Tibial nerve (tissue), 4 donors: ENCODE measurements around the gene CTSS. TPM values are rescaled to one million over a fixed set of nuclear protein-coding genes. Genes with fewer than 3 reads are reported as not detected.
"Not testable (repeated sequence)": the region's sequence is repeated elsewhere in the genome, so short reads cannot be mapped to it uniquely, and the experiment has no call there.

ENCODE experiments used
- DNase-seq, 2 donors: peaks; one replicate each; pipeline ENCODE4 v3.0.0-alpha.2; 2019; ENCODE audit warnings: low spot score in 2 of 2
- H3K27ac ChIP-seq, 4 donors: fragments of 200-600 bp; sonication (generic) in 3 of 4; one replicate each; pipeline ENCODE4 v1.5.1; 2017 to 2019; ENCODE audit warnings: mild to moderate bottlenecking in 1 of 4
- H3K27me3 ChIP-seq, 2 donors: fragments of 200-600 bp; sonication (generic) in 1 of 2; one replicate each; pipeline versions ENCODE4 v1.5.1 to v1.6.0; 2017 to 2019
- H3K36me3 ChIP-seq, 3 donors: fragments of 200-600 bp; sonication (generic); one replicate each; pipeline ENCODE4 v1.5.1; 2018 to 2019
- H3K4me1 ChIP-seq, 4 donors: fragments of 200-600 bp; sonication (generic) in 3 of 4; one replicate each; pipeline ENCODE4 v1.5.1; 2017 to 2019
- H3K4me3 ChIP-seq, 4 donors: fragments of 200-600 bp; sonication (generic) in 3 of 4; one replicate each; pipeline ENCODE4 v1.5.1; 2017 to 2019; ENCODE audit warnings: mild to moderate bottlenecking in 1 of 4, moderate library complexity in 1 of 4
- H3K9me3 ChIP-seq, 4 donors: fragments of 200-600 bp; sonication (generic) in 3 of 4; one replicate each; pipeline ENCODE4 v1.5.1; 2017 to 2019
- CTCF ChIP-seq, 5 experiments: fragments of 200-600 bp in 3 of 5; fragments of 450-650 bp in 2 of 5; sonication (generic) in 3 of 5; IDR thresholded peaks; one replicate each; pipeline ENCODE4 v1.5.1; 2016 to 2019; ENCODE audit warnings: antibody characterized with exemption in 5 of 5, mild to moderate bottlenecking in 3 of 5, moderate library complexity in 2 of 5
- EP300 ChIP-seq, 2 donors: sonication (generic); formaldehyde crosslinking; IDR thresholded peaks; one replicate each; pipeline ENCODE4 v1.6.1; 2017; ENCODE audit warnings: antibody characterized with exemption in 2 of 2, mild to moderate bottlenecking in 1 of 2
- POLR2A ChIP-seq, 2 donors: fragments of 450-650 bp; IDR thresholded peaks; one replicate each; pipeline ENCODE4 v1.6.1; 2017; ENCODE audit warnings: antibody characterized with exemption in 2 of 2, mild to moderate bottlenecking in 2 of 2, moderate library complexity in 2 of 2
- WGBS, 2 donors: methylation state at CpG; one replicate each; pipeline ENCODE4 v1.1.5; 2018; 5-methylcytosine and 5-hydroxymethylcytosine counted together
- total RNA-seq, 4 donors: library from RNA; depleted of rRNA; stranded (reverse); fragments of >200 nt; gene quantifications; one replicate each; pipeline ENCODE4 v1.1.0, GENCODE V29; 2016

The CTSS gene
- total RNA-seq, 4 donors from 2014 or later: 29.7 to 57.7 (median 41.3) TPM

- Histone ChIP-seq H3K27ac (no peak overlapping the region), H3K27me3 (no peaks in the 10 kb centered on the region), H3K4me3 (no peak overlapping the region), H3K4me1 (no peaks in the 10 kb centered on the region), H3K9me3 (no peaks in the 10 kb centered on the region), H3K36me3 (no peaks in the 10 kb centered on the region)
- no peak for DNase-seq
- WGBS, 2 donors: 94 to 95% methylated on average over 21 of the region's 21 CpGs
- TF ChIP-seq POLR2A (IDR thresholded peaks at IDR 0.05) (no peak), CTCF (IDR thresholded peaks at IDR 0.05) (no peak), EP300 (IDR thresholded peaks at IDR 0.05) (no peak)
Measured at GRCh38 chr1:150720098-150720497, 45.5 kb downstream of the CTSS start.

- no peak for DNase-seq
- Histone ChIP-seq H3K27ac (no peak overlapping the region), H3K4me1 (no peaks in the 10 kb centered on the region), H3K4me3 (no peak overlapping the region), H3K36me3 (no peaks in the 10 kb centered on the region), H3K27me3 (no peaks in the 10 kb centered on the region), H3K9me3 (no peaks in the 10 kb centered on the region)
- WGBS, 2 donors: 78 to 84% methylated on average over 11 of the region's 11 CpGs
- TF ChIP-seq POLR2A (IDR thresholded peaks at IDR 0.05) (no peak), EP300 (IDR thresholded peaks at IDR 0.05) (no peak), CTCF (IDR thresholded peaks at IDR 0.05) (no peak)
Measured at GRCh38 chr1:150718225-150718891, 47.2 kb downstream of the CTSS start.

GRCh38 chr1:150709031-150709430, 56.5 kb downstream of the CTSS start:
- H3K27me3 ChIP-seq, H3K27ac ChIP-seq, H3K4me1 ChIP-seq, H3K9me3 ChIP-seq, H3K4me3 ChIP-seq, DNase-seq, H3K36me3 ChIP-seq: not testable (repeated sequence)
- 64 to 69% methylated on average over 1 of the region's 1 CpG for WGBS, 2 donors

- WGBS, 2 donors: 93 to 96% methylated on average over 2 of the region's 2 CpGs
- H3K4me1 ChIP-seq: no peaks in the 10 kb centered on the region
- no peak for DNase-seq
- no peaks in the 10 kb centered on the region for H3K36me3 ChIP-seq
- TF ChIP-seq CTCF (IDR thresholded peaks at IDR 0.05) (no peak), POLR2A (IDR thresholded peaks at IDR 0.05) (no peak), EP300 (IDR thresholded peaks at IDR 0.05) (no peak)
- H3K27me3 ChIP-seq: no peaks in the 10 kb centered on the region
- no peak overlapping the region for H3K27ac ChIP-seq
- H3K9me3 ChIP-seq: no peaks in the 10 kb centered on the region
- H3K4me3 ChIP-seq: no peak overlapping the region
Measured at GRCh38 chr1:150708595-150708994, 57.0 kb downstream of the CTSS start.

- no peaks in the 10 kb centered on the region for H3K9me3 ChIP-seq
- H3K4me3 ChIP-seq: no peak overlapping the region
- TF ChIP-seq CTCF (IDR thresholded peaks at IDR 0.05): no peak
- no peak for TF ChIP-seq EP300 (IDR thresholded peaks at IDR 0.05)
- TF ChIP-seq POLR2A (IDR thresholded peaks at IDR 0.05): no peak
- whole genome bisulfite sequencing, 2 donors: 76 to 84% methylated on average over 1 of the region's 1 CpG
- H3K36me3 ChIP-seq: no peaks in the 10 kb centered on the region
- H3K27me3 ChIP-seq: no peaks in the 10 kb centered on the region
- no peak for DNase-seq
- H3K4me1 ChIP-seq: no peaks in the 10 kb centered on the region
- H3K27ac ChIP-seq: no peak overlapping the region
Measured at GRCh38 chr1:150706091-150706490, 59.5 kb downstream of the CTSS start.

GRCh38 chr1:150703427-150703826, 62.2 kb downstream of the CTSS start:
- no peaks in the 10 kb centered on the region for H3K4me1 ChIP-seq
- DNase-seq: no peak
- H3K27me3 ChIP-seq: no peaks in the 10 kb centered on the region
- no peak overlapping the region for H3K4me3 ChIP-seq
- TF ChIP-seq EP300 (IDR thresholded peaks at IDR 0.05) (no peak), POLR2A (IDR thresholded peaks at IDR 0.05) (no peak), CTCF (IDR thresholded peaks at IDR 0.05) (no peak)
- no peak overlapping the region for H3K27ac ChIP-seq
- H3K36me3 ChIP-seq: no peaks in the 10 kb centered on the region
- no peaks in the 10 kb centered on the region for H3K9me3 ChIP-seq
